Coronary artery (tissue), 2 donors: ENCODE measurements around the gene XAF1.
"Not testable (repeated sequence)": the region's sequence is repeated elsewhere in the genome, so short reads cannot be mapped to it uniquely, and the experiment has no call there.

Experiments
- DNase-seq: peaks from one replicate; pipeline ENCODE4 v3.0.0-alpha.2; 2017; ENCODE audit warnings: low spot score
- H3K27ac ChIP-seq, 2 donors: fragments of 200-600 bp; sonication (generic); one replicate each; pipeline ENCODE4 v1.5.1; 2016 to 2019
- H3K4me3 ChIP-seq: fragments of 200-600 bp; sonication (generic); 2 replicates; pipeline ENCODE4 v1.5.1; 2016; ENCODE audit warnings: mild to moderate bottlenecking, moderate library complexity
- TF ChIP-seq, protein P1 (sequence below): fragments of 200-600 bp; sonication (generic); IDR thresholded peaks from one replicate; pipeline ENCODE4 v1.5.1; 2019; ENCODE audit warnings: antibody characterized with exemption

The XAF1 gene

DNA sequence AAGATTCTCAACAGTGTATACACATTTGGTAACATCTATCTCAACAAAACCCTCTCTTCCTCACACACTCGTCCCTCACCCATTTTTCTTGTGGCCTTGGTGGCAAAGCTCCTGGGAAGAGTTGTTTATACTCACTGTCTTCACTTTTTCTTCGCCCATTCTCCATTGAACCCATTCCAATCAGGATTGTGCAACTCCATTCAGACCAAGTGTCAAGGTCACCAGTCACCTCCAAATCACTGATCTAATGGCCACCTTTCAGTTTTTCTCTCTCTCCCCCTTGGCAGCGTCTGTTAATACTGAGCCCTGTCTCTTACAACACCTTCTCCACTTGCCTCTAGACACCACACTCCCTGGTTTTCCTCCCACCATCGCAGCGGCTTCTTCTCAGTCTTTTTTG is 34.1 kb upstream of the XAF1 start:
- TF ChIP-seq, protein P1, sequence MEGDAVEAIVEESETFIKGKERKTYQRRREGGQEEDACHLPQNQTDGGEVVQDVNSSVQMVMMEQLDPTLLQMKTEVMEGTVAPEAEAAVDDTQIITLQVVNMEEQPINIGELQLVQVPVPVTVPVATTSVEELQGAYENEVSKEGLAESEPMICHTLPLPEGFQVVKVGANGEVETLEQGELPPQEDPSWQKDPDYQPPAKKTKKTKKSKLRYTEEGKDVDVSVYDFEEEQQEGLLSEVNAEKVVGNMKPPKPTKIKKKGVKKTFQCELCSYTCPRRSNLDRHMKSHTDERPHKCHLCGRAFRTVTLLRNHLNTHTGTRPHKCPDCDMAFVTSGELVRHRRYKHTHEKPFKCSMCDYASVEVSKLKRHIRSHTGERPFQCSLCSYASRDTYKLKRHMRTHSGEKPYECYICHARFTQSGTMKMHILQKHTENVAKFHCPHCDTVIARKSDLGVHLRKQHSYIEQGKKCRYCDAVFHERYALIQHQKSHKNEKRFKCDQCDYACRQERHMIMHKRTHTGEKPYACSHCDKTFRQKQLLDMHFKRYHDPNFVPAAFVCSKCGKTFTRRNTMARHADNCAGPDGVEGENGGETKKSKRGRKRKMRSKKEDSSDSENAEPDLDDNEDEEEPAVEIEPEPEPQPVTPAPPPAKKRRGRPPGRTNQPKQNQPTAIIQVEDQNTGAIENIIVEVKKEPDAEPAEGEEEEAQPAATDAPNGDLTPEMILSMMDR: no peak
- DNase-seq: no peak
- H3K4me3 ChIP-seq: no peak overlapping the region
- H3K27ac ChIP-seq: no peak overlapping the region

- H3K4me3 ChIP-seq: no peak overlapping the region
- TF ChIP-seq, protein P1: no peak
- H3K27ac ChIP-seq: no peak overlapping the region
- no peak for DNase-seq
Observed at GRCh38 chr17:6724009-6724408, 31.8 kb upstream of the XAF1 start.

DNA sequence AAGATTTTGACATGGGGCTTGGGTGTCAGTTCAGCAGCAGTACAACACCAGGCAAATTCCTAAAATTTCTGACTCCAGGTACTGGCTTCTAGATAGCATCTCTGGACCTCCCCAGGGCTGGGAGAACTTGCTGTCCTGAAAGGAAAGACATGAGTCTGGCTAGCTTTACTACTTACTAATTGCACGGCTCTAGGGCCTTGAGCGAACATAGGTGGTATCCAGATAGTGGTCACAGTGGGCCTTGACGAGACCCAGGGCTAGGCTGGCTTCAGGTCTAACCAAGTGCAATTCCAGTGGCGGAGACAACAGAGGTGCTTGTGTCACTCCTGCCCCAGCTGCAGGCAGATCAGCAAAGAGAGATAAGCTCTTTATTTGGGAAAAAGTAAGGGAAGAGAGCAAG is 26.3 kb upstream of the XAF1 start:
- no peak for DNase-seq
- TF ChIP-seq, protein P1: no peak
- Histone ChIP-seq H3K4me3 (no peak overlapping the region), H3K27ac (no peak overlapping the region)

- not testable (repeated sequence) for H3K27ac ChIP-seq, DNase-seq
Observed at GRCh38 chr17:6746665-6747064, 9.2 kb upstream of the XAF1 start.

DNA sequence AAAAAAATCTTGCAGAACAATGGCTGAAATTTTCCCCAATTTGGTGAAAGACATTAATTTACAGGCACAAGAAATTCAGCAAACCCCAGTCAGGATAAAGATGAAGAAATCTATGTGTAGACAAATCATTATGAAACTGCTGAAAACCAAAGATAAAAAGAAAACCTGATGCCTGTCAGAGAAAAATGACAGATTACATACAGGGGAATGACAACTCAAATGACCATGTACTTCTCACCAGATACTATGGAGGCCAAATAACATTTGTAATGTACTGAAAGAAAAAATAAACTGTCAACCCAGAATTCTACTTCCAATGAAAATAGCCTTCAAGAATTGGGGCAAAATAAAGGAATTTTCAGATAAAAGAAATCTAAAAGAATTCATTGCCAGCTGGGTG is 7.2 kb upstream of the XAF1 start:
- DNase-seq: no peak
- TF ChIP-seq, protein P1: no peak
- no peak overlapping the region for H3K4me3 ChIP-seq
- H3K27ac ChIP-seq: no peak overlapping the region

More at GRCh38 chr17:6746665-6747064, 9.2 kb upstream of the XAF1 start:
- not testable (repeated sequence) for H3K4me3 ChIP-seq

DNA sequence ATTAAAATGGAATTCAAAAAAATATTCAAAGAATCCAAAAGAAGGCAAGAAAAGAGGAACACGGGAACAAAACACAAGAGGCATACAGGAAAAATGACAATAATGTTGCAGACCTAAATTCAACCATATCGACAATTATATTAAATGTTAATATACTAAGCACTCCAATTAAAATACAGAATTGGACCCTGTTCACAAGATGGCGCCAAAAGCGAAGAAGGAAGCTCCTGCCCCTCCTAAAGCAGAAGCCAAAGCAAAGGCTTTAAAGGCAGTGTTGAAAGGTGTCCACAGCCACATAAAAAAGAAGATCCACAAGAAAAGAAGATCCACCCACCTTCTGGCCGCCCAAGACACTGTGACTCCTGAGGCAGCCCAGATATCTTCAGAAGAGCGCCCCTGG is 6.3 kb upstream of the XAF1 start:
- TF ChIP-seq, protein P1: no peak

GRCh38 chr17:6752068-6752909 is 3.6 kb upstream of the XAF1 start:
- peak overlapping the region; percentile 58 to 88 for H3K27ac ChIP-seq
- H3K4me3 ChIP-seq: peak overlapping the region; percentile 45
- TF ChIP-seq, protein P1: no peak
- peak; percentile 79 for DNase-seq

More for the DNA sequence above, 6.3 kb upstream of the XAF1 start:
- no peak overlapping the region for H3K27ac ChIP-seq
- DNase-seq: no peak
- no peak overlapping the region for H3K4me3 ChIP-seq
